Dermis lymphatic vessel endothelial cell (primary cell): ENCODE measurements around the gene LATS2. TPM values are rescaled to one million over a fixed set of nuclear protein-coding genes. Genes with fewer than 3 reads are reported as not detected.

Experiments
- total RNA-seq: library from RNA; depleted of rRNA; stranded (reverse); fragments of >200 nt; gene quantifications from 2 replicates; pipeline ENCODE4 v1.2.1, GENCODE V29; 2014

LATS2 gene
- 19.9 and 28.8 TPM in 2 replicates for total RNA-seq

GRCh38 chr13:21061029-21061763, at the start of gene LATS2:
TSS of gene LATS2 (minus strand) at chr13:21061586. CDS start at chr13:21046026, 15,560 bp downstream.

Other genes starting within 250 kb of the LATS2 start
- 17.8 and 24.1 TPM in 2 replicates for gene XPO4, start 158.8 kb downstream of the LATS2 start, total RNA-seq
- 36.8 and 47.6 TPM in 2 replicates for gene SAP18, start 78.5 kb upstream of the LATS2 start, total RNA-seq
- 3.0 and 4.2 TPM in 2 replicates for gene SKA3, start 115.0 kb upstream of the LATS2 start, total RNA-seq
- gene MRPL57, start 115.1 kb upstream of the LATS2 start, total RNA-seq, result 19.0 and 19.1 TPM in 2 replicates